Natural killer cell (primary cell): ENCODE data around the gene SEMA6C. TPM values are rescaled to one million over a fixed set of nuclear protein-coding genes. Genes with fewer than 3 reads are reported as not detected.

Experiments
- ATAC-seq, 3 donors: fragments of 150-1000 bp in 2 of 3; fragments of 200-7000 bp in 1 of 3; cut with Tn5 transposase; 1 replicate in 1 of 3; 2 replicates in 2 of 3; pipeline ENCODE4 v1.10.0; 2021; ENCODE audit warnings: mild to moderate bottlenecking in 2 of 3, moderate library complexity in 2 of 3
- DNase-seq, 2 donors: peaks; one replicate each; pipeline versions ENCODE4 v3.0.0 to v3.0.0-alpha.2; 2013 to 2021; ENCODE audit warnings: mixed read lengths in 1 of 2
- H3K27ac ChIP-seq: one replicate; pipeline ENCODE4 v1.5.1; 2013; ENCODE audit warnings: mild to moderate bottlenecking, low read length
- H3K27me3 ChIP-seq: one replicate; pipeline ENCODE4 v1.6.1; 2013; ENCODE audit warnings: low read length; ENCODE audit not compliant: control insufficient read depth, insufficient read depth
- H3K36me3 ChIP-seq: one replicate; pipeline ENCODE4 v1.6.1; 2013; ENCODE audit warnings: low read length; ENCODE audit not compliant: control insufficient read depth, insufficient read depth
- H3K4me1 ChIP-seq: one replicate; pipeline ENCODE4 v1.6.1; 2013; ENCODE audit warnings: low read length; ENCODE audit not compliant: control insufficient read depth, insufficient read depth
- H3K4me3 ChIP-seq: one replicate; pipeline ENCODE4 v1.5.1; 2013; ENCODE audit warnings: low read length
- H3K9me3 ChIP-seq: one replicate; pipeline ENCODE4 v1.6.1; 2013; ENCODE audit warnings: low read length; ENCODE audit not compliant: control insufficient read depth, insufficient read depth
- H3K27ac Mint-ChIP-seq, 2 donors: one replicate each; pipeline ENCODE4 v1.8.0; 2022; ENCODE audit warnings: mild to moderate bottlenecking in 2 of 2, mixed read lengths in 2 of 2, moderate library complexity in 1 of 2
- H3K27me3 Mint-ChIP-seq, 2 donors: one replicate each; pipeline ENCODE4 v1.8.0; 2022; ENCODE audit warnings: low read depth in 2 of 2, mixed read lengths in 2 of 2
- H3K36me3 Mint-ChIP-seq: one replicate; pipeline ENCODE4 v1.8.0; 2022; ENCODE audit warnings: mixed read lengths
- H3K4me1 Mint-ChIP-seq, 2 donors: one replicate each; pipeline ENCODE4 v1.8.0; 2022; ENCODE audit warnings: mixed read lengths in 2 of 2
- H3K4me3 Mint-ChIP-seq: one replicate; pipeline ENCODE4 v1.8.0; 2022; ENCODE audit warnings: mild to moderate bottlenecking, moderate library complexity, mixed read lengths
- H3K9me3 Mint-ChIP-seq, 2 donors: one replicate each; pipeline ENCODE4 v1.8.0; 2022; ENCODE audit warnings: mixed read lengths in 2 of 2
- CTCF ChIP-seq: fragments of 200-600 bp; IDR thresholded peaks from one replicate; pipeline ENCODE4 v1.8.0; 2022; ENCODE audit warnings: antibody characterized with exemption
- WGBS: methylation state at CpG from one replicate; pipeline ENCODE4 v1.1.7; 2013; ENCODE audit warnings: missing lambda C conversion rate; ENCODE audit not compliant: insufficient coverage; 5-methylcytosine and 5-hydroxymethylcytosine counted together
- intact Hi-C: fragments of 100-400 bp; cut with micrococcal nuclease; formaldehyde crosslinking; loops from one replicate; pipeline ENCODE4 v1.14.2; 2022
- total RNA-seq, 4 donors: library from RNA; stranded (reverse); fragments of 120-200 nt in 1 of 4; gene quantifications; one replicate each; pipeline versions ENCODE4 v1.2.3 to v1.2.4, GENCODE V29; 2013 to 2022

The SEMA6C gene
- total RNA-seq, 3 donors from 2014 or later (not counting 1 experiment from before 2014, with no cell fraction given), result 2.5 to 5.8 (median 3.0) TPM

GRCh38 chr1:151158326-151158725 is 11.9 kb upstream of the SEMA6C start:
- no peaks in the 10 kb centered on the region for H3K27me3 ChIP-seq
- Mint-ChIP-seq H3K27me3 (no peaks in the 10 kb centered on the region), H3K27ac (peak overlapping the region; percentile 89 to 96), H3K4me1 (peaks cover 45 to 58% of the 10 kb centered on the region in 2 donors), H3K9me3 (no peaks in the 10 kb centered on the region), H3K36me3 (no peaks in the 10 kb centered on the region), H3K4me3 (peak overlapping the region; percentile 96)
- no peak for TF ChIP-seq CTCF
- WGBS, result 51% methylated on average over 5 of the region's 5 CpGs
- H3K27ac ChIP-seq, result peak overlapping the region; percentile 0
- DNase-seq (peak in 1 of 2 donors; percentile 18), ATAC-seq (no peak)
- no peaks in the 10 kb centered on the region for H3K9me3 ChIP-seq
- intact Hi-C loops, result loop anchor here (5.0 kb wide), 2 partner anchors 181 to 596 kb away; no protein-coding TSS in a partner anchor
- H3K36me3 ChIP-seq, result peaks cover 19% of the 10 kb centered on the region
- no peak overlapping the region for H3K4me3 ChIP-seq
- H3K4me1 ChIP-seq, result peaks cover 49% of the 10 kb centered on the region

- intact Hi-C loops, result loop anchor here (5.0 kb wide), 2 partner anchors 180 to 595 kb away; no protein-coding TSS in a partner anchor
- Mint-ChIP-seq H3K4me3 (peak overlapping the region; percentile 96), H3K4me1 (peaks cover 39 to 53% of the 10 kb centered on the region in 2 donors), H3K9me3 (no peaks in the 10 kb centered on the region), H3K36me3 (no peaks in the 10 kb centered on the region), H3K27ac (peak overlapping the region; percentile 89 to 96), H3K27me3 (no peaks in the 10 kb centered on the region)
- peak overlapping the region; percentile 76 for H3K4me3 ChIP-seq
- WGBS, result 0% methylated on average over 6 of the region's 6 CpGs
- H3K27me3 ChIP-seq, result no peaks in the 10 kb centered on the region
- peak overlapping the region; percentile 68 for H3K27ac ChIP-seq
- DNase-seq (peak in 1 of 2 donors; percentile 78), ATAC-seq (peak; percentile 14 to 50 (median 18))
- H3K36me3 ChIP-seq, result peaks cover 15% of the 10 kb centered on the region
- no peaks in the 10 kb centered on the region for H3K9me3 ChIP-seq
- H3K4me1 ChIP-seq, result peaks cover 49% of the 10 kb centered on the region
- no peak for TF ChIP-seq CTCF
Measured at GRCh38 chr1:151157067-151157531, 10.7 kb upstream of the SEMA6C start.

GRCh38 chr1:151156515-151156819 is 10.0 kb upstream of the SEMA6C start, which contains the start of gene TNFAIP8L2:
Gene TNFAIP8L2 (plus strand): TSS chr1:151156649. CDS start chr1:151158698, 2,049 bp downstream.
- ATAC-seq (peak; percentile 83 to 91 (median 89)), DNase-seq (peak; percentile 58 to 80)
- peak within 1 kb of the TSS; percentile 96 for H3K4me3 Mint-ChIP-seq
- peak within 1 kb of the TSS; percentile 68 for H3K27ac ChIP-seq
- no peak for TF ChIP-seq CTCF
- no peaks in the 10 kb centered on the region for H3K36me3 Mint-ChIP-seq
- 0% methylated on average over 4 of the region's 4 CpGs for WGBS
- H3K9me3 Mint-ChIP-seq, result no peaks in the 10 kb centered on the region
- no peaks in the 10 kb centered on the region for H3K9me3 ChIP-seq
- intact Hi-C loops, result loop anchor here (1.0 to 5.0 kb wide), 4 partner anchors 57 to 594 kb away; no protein-coding TSS in a partner anchor
- H3K27me3 ChIP-seq, result no peaks in the 10 kb centered on the region
- peak within 1 kb of the TSS; percentile 89 to 96 for H3K27ac Mint-ChIP-seq
- H3K4me1 Mint-ChIP-seq, result peaks cover 39 to 47% of the 10 kb centered on the region in 2 donors
- H3K27me3 Mint-ChIP-seq, result no peaks in the 10 kb centered on the region
- peaks cover 46% of the 10 kb centered on the region for H3K4me1 ChIP-seq
- peaks cover 15% of the 10 kb centered on the region for H3K36me3 ChIP-seq
- peak within 1 kb of the TSS; percentile 76 for H3K4me3 ChIP-seq

DNA sequence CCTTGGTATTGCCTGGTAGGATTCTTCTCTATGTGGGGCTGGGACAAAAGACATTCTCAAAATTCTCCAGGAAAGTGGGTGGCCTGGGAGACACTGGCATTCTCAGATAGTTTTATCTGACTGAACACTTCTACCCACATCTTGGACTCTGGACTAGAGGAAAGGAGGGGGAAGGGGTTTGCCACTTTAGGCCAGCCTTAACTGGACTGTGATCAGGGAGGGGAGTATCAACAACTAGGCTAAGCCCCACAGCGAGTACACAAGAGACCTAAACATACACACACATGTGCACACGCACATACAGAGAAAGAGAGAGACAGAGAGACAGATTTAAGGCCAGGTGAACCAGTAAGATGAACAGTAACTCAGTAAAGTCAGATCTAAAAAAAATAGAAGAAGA is 1.2 kb upstream of the SEMA6C start:
- Histone ChIP-seq H3K36me3 (no peaks in the 10 kb centered on the region), H3K4me1 (peaks cover 18% of the 10 kb centered on the region), H3K27ac (no peak overlapping the region), H3K27me3 (peaks cover 7% of the 10 kb centered on the region), H3K4me3 (no peak overlapping the region), H3K9me3 (no peaks in the 10 kb centered on the region)
- H3K27me3 Mint-ChIP-seq, result peaks cover 0 to 8% of the 10 kb centered on the region in 2 donors
- peak overlapping the region in 1 of 2 donors; percentile 83 for H3K27ac Mint-ChIP-seq
- ATAC-seq, result no peak
- H3K36me3 Mint-ChIP-seq, result no peaks in the 10 kb centered on the region
- no peak for DNase-seq
- TF ChIP-seq CTCF, result no peak
- H3K4me1 Mint-ChIP-seq, result peaks cover 9 to 27% of the 10 kb centered on the region in 2 donors
- no peak overlapping the region for H3K4me3 Mint-ChIP-seq
- intact Hi-C loops, result no loop called here
- no peaks in the 10 kb centered on the region for H3K9me3 Mint-ChIP-seq
- no CpG with 5 or more reads among the region's 2 CpGs for WGBS
